SIG-M5 (cell line): ENCODE data around the gene TAOK2.

Experiments
- DNase-seq: peaks from one replicate; lab custom pipeline; 2025; lab: John Stamatoyannopoulos, UW

TAOK2 gene

DNA sequence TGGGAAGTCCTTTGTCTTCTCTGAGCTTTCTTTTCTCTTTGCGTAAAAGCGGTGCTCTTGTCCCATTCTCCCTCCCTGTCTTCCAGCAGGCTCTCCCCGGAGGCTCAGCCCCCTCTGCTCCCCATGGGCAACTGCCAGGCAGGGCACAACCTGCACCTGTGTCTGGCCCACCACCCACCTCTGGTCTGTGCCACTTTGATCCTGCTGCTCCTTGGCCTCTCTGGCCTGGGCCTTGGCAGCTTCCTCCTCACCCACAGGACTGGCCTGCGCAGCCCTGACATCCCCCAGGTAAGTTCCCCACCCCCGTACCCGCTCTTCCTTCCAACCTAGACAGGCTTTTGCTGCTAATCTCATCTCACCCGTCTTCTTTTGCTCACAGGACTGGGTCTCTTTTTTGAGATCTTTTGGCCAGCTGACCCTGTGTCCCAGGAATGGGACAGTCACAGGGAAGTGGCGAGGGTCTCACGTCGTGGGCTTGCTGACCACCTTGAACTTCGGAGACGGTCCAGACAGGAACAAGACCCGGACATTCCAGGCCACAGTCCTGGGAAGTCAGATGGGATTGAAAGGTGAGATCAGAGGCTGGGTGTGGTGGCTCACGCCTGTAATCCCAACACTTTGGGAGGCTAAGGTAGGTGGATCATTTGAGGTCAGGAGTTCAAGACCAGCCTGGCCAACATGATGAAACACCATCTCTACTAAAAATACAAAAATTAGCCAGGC lies 10.5 kb upstream of the TAOK2 start:
- no peak for DNase-seq

DNA sequence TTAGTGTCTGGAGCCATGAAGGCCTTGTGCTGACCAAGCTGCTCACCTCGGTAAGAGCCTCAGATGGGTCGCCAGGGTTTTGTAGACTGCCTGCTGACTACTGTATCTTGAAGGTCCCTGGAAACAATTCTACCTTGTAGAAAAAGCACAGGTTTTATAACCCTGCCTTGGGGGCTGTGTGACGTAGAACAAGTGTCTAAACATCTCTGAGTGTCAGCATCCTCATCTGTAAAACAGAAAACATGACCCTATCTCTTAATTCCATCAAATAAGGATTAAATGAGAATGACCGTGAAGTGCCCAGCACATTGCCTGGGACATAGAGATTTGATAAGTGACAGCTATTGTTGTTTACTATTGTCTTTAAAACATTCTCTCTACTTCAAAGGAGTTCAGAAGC lies 5.5 kb upstream of the TAOK2 start:
- no peak for DNase-seq

DNA sequence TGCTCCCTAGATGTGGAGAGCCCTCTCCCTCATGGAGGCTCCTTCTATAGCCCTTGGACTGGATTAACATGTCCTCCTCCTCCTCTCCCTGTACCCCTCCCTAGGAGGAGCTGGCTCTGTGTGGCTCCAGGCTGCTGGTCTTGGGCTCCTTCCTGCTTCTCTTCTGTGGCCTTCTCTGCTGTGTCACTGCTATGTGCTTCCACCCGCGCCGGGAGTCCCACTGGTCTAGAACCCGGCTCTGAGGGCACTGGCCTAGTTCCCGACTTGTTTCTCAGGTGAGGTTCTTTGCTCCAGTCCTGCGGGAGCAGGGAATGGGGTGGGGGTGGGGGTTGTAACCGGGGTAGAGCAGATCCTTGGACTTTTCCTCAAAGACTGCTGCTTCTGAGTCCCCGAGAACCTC lies 2.4 kb upstream of the TAOK2 start:
- no peak for DNase-seq

DNA sequence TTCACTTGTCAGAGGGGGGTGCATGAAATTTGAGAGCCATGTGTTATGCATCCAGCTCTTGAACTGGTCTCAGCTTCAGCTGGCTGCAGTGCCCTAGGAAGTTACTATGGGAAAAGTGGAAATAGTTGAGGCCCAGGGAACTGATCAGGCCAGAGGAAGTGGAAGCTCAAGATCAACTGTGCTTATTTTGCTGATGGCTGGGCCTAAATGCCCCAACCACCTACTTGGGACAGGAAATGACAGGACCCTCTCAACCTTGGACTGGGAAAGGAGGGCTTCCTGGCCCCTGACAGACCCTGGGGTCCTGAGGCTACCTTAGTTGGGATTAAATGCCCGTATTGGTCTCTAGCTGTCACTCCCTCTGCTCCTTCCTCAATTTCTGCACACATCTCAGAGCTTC lies 1.2 kb upstream of the TAOK2 start:
- DNase-seq: no peak

DNA sequence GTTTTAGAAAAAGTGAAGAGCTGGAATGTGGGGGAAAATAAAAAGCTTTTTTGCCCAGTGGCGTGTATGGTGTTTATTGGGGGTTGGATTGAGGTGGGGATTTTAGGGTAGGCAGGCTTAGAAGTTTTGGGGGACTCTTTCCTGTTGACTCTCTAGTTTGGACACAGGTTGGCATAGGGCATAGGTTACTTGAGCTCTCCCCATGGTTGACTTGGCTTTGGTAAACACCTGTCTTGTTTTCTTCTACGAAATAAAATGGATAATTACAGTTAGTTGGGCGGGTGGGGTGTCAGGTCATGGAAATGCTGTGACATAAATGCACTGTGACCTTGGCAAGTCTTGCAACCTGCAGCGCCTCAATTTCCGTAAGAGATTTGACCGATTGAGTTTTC lies 680 bp upstream of the TAOK2 start:
- no peak for DNase-seq

DNA sequence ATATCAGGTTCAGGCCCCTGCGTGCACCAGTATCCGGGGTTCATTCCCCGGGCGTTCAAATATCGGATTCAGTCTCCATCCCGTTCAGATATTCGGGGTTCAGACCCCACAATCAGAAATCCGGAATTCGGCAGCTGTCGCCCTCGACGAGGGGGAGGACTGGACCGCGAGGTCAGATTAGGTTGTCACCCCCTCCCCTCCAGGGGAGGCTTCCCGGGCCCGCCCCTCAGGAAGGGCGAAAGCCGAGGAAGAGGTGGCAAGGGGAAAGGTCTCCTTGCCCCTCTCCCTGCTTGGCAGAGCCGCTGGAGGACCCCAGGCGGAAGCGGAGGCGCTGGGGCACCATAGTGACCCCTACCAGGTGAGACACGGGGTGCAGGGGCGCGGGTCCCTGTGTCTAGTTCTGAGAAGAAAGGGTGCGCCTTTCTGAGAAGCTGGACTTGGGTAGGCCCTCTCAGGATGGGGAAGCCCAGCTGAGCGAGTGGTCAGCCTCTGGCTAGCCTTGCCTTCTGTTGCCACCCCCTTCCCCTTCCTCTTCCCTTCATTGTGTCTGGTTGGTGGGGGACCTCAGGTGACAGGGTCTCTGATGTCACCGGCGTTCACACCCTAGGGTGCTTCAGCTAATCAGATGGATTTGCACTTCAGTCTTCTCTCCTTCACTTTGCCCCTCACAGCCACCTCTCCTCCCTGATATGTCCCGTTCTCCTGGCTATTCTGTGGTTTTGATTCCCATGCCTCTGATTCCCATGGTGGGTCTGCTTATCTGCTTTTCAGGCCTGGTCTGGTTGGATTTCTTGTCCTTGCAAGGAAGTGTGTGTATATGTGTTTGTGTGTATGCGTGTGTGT lies 844 bp downstream of the TAOK2 start:
- no peak for DNase-seq

DNA sequence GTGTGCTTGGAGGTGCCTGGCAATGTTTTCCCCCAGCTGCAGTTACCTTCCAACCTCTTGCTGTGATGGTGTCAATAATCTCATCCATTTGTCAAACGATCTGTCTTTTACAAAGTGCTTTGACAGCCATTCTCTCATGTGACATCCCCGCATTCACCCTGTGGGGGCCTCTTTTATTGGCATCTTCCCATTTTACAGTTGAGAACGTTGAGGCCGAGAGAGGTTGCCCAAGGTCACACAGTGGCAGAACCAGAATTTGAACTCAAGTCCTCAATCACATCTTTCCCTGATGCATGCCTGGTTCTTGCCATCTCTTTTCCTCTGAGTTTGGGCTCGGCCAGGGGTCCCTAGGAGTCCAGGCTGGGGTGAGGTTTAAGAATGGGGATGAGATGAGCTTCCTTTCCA lies 1.5 kb downstream of the TAOK2 start:
- DNase-seq: no peak

DNA sequence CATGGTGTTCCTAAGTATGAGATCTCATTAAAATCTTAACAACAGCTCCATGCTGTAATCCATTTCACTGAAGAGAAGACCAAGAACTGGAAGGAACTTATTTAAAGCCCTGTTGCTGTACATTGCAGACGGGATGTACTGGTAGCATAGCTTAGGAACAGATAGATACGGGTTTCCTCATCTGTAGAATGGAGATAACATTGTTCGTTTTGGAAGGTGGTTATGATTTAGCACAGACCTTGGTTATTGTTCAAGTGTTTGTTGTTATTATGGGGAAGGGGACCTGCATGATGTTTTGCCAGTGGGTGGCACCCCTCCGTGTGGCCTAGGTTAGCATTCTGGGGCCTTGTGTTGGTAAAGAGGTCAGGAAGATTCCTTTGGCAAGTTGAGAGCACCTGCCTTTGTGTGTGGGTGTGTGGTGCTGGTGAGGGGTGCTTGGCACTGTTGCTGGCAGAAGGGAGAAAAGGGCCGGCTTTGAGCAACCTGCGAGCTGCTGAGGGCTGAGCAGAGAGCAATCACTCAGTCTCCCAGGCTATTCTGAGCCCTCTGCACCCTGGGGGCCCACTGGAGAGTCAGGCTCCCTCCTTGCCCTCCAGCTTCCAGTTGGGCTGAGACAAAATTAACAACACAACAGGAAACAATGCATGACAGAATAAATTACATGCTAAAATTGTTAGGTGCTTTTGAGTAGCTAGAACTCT lies 2.3 kb downstream of the TAOK2 start:
- no peak for DNase-seq

DNA sequence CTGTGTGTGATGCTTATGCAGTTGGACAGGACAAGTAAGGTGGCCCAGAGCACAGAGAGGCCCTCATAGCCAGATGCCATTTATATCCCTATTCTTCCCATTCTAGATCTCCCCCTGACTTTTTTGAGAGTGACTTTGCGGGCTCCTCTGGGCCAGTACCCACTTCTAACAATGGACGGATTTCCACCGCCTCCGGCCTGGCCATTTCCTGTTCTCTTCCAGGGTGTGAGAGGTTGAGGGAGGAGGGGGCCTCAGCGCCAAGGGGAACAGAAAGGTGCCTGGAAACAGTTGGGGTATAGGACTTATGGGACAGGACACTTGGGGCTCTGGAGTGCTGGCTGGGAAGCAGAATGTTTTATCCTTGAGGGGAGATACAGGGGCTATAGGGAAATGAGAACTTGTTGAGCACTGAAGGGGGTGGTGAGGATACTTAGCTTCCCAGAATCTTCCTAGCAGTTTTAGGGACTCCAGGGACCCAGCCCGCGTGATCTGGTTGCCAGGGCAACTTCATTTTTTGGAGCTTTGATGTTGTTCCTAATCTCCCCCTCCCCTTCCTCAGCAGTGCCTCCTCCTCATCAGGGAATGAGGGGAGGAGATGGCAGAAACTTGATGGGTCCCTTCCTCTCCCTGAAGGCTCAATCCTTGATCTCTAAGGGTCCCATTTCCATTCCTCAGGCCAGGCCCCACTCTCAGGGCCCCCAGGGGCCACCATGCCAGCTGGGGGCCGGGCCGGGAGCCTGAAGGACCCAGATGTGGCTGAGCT lies 3.6 kb downstream of the TAOK2 start:
- DNase-seq: no peak

DNA sequence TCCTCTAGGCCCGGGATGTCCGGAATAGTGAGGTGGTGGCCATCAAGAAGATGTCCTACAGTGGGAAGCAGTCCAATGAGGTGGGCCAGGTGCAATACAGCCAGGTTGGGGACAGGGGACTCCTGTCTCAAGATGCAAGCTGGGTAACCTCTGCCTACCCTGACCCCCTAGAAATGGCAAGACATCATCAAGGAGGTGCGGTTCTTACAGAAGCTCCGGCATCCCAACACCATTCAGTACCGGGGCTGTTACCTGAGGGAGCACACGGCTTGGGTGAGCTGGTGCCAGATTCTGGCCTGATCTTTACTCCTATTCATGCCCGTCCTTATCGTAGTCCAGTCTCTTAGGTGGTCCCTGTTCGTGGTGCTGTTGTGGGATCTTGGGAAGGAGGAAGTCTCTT lies 4.4 kb downstream of the TAOK2 start:
- DNase-seq: no peak

DNA sequence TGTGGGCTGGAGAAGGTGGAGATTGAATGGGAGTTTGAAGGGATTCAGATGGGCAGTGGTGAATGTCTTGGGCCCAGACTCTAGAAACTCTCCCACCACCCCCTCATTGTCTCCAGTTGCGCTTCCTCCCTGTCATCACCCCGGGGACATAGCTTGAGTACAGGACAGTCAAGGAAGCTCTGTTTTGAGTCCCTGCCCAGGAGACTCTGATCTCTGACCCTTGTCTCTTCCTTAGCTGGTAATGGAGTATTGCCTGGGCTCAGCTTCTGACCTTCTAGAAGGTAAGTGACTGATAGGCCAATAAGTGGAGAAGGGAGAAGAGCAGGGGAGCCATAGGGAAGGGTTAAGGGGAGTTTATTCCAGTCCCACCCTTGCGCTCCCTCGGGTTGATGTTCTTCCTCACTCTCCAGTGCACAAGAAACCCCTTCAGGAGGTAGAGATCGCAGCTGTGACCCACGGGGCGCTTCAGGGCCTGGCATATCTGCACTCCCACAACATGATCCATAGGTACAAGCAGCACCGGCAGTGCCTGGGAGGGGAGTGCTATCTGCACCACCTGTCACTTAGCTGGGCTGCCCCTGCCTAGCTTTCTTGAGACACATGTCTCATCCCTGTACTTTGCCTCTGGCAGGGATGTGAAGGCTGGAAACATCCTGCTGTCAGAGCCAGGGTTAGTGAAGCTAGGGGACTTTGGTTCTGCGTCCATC lies 5.0 kb downstream of the TAOK2 start:
- DNase-seq: no peak

DNA sequence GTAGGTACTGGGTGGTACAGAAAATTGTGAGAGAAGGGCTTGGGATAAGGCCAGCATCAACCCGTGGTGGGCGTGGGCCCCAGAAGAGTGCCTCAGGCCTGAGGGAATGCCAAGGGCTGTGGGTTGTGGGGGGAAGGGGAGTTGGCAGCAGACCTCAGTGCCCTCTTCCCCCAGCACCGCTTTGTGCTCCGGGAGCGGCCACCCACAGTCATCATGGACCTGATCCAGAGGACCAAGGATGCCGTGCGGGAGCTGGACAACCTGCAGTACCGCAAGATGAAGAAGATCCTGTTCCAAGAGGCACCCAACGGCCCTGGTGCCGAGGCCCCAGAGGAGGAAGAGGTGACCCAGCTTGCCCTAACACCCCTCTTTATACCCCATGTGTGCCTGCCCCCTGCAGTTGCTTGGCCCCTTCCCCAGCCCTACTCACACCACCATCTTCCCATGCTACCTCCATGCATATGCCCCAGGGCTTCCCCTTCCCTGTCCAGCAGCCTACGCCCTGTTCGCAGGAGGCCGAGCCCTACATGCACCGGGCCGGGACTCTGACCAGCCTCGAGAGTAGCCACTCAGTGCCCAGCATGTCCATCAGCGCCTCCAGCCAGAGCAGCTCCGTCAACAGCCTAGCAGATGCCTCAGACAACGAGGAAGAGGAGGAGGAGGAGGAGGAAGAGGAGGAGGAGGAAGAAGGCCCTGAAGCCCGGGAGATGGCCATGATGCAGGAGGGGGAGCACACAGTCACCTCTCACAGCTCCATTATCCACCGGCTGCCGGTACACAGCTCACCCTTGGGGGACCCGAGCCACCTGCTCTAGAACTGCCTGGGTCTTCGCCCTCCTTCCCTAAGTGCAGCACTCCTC lies 9.1 kb downstream of the TAOK2 start:
- DNase-seq: no peak

DNA sequence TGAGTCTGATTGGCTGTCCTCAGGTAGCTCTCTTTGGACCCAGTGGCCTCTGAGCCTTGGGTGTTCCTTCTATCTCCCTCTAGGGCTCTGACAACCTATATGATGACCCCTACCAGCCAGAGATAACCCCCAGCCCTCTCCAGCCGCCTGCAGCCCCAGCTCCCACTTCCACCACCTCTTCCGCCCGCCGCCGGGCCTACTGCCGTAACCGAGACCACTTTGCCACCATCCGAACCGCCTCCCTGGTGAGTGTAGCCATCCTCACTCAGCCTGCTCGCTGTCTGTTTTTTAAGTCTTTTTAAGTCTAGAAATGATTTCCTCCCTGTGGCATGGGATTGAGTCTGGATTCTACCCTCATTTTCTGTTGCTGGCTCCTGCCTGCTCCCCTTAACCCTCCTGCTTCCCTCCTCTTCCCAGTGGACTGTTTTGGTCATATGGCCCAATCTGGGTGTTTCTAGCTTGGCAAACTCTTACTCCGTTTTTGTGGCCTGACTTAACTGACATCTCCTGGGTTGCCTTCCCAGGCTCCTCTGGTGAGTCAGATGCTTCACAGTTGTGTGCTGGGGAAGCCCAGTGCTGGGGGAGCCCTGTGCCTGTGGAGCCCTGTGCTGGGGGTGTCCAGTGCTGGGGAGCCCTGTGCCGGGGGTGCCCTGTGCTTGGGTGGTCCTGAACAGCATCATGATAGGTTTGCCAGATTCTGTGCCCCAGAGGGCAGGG lies 9.9 kb downstream of the TAOK2 start:
- no peak for DNase-seq

DNA sequence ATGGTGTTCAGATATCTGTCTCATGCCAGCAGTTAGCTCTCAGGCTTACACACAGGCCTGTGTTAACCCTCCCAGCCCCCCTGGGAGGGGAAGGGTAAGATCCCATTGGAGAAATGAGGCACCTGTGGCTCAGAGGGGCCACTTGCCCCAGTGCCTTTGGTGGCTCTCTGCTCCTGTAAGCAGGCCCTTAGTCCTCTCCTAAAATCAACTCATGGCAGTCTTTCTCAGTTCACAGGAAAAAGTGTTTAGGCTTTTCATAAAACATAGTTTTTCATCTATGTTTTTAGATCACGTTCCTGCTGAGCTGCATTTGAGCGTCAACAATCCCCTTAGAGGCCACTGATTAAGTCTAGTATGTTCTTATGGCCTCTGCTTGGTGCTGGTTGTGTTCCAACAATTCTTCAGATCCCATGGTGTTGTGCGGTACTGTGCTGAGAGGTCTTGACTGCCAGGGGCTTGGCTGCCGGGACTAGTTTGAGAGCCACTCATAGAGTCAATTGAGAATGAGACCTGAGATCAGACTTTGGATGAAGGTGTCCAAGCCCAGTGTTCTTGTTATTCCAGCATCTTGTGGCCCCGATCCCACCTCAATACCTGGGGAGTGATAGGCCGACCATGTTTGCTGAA lies 10.6 kb downstream of the TAOK2 start:
- no peak for DNase-seq

DNA sequence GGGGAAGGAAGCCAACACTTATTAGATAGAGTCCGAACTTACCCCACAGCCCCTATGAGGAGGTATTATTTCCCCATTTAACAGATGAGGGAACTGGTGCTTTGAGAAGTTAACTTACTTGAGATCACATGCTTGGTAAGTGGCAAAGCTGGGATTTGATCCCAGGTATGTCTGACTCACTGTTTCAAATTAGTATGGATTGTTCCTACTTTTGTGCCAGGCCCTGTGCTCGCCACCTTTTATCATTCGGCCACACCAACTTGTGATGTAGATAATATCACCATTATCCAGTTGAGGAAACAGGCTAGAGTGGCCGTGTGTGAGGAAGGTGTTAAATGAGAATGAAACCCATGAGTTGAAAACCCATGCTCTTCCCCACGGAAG lies 11.1 kb downstream of the TAOK2 start:
- DNase-seq: no peak

DNA sequence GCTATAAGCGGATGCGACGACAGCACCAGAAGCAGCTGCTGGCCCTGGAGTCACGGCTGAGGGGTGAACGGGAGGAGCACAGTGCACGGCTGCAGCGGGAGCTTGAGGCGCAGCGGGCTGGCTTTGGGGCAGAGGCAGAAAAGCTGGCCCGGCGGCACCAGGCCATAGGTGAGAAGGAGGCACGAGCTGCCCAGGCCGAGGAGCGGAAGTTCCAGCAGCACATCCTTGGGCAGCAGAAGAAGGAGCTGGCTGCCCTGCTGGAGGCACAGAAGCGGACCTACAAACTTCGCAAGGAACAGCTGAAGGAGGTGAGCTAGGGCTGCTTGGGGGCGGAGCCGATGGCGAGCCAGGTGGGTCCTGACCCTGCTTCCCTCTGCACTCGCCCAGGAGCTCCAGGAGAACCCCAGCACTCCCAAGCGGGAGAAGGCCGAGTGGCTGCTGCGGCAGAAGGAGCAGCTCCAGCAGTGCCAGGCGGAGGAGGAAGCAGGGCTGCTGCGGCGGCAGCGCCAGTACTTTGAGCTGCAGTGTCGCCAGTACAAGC lies 11.7 kb downstream of the TAOK2 start:
- DNase-seq: no peak

DNA sequence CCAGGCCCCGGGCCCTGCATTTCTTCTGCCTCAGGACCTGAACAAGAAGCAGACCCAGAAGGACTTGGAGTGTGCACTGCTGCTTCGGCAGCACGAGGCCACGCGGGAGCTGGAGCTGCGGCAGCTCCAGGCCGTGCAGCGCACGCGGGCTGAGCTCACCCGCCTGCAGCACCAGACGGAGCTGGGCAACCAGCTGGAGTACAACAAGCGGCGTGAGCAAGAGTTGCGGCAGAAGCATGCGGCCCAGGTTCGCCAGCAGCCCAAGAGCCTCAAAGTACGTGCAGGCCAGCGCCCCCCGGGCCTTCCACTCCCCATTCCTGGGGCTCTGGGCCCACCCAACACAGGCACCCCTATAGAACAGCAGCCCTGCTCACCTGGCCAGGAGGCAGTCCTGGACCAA lies 12.6 kb downstream of the TAOK2 start:
- no peak for DNase-seq

DNA sequence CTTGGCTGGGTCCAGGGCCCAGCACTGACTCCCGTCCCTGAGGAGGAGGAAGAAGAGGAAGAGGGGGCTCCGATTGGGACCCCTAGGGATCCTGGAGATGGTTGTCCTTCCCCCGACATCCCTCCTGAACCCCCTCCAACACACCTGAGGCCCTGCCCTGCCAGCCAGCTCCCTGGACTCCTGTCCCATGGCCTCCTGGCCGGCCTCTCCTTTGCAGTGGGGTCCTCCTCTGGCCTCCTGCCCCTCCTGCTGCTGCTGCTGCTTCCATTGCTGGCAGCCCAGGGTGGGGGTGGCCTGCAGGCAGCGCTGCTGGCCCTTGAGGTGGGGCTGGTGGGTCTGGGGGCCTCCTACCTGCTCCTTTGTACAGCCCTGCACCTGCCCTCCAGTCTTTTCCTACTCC lies 13.3 kb downstream of the TAOK2 start:
- no peak for DNase-seq

DNA sequence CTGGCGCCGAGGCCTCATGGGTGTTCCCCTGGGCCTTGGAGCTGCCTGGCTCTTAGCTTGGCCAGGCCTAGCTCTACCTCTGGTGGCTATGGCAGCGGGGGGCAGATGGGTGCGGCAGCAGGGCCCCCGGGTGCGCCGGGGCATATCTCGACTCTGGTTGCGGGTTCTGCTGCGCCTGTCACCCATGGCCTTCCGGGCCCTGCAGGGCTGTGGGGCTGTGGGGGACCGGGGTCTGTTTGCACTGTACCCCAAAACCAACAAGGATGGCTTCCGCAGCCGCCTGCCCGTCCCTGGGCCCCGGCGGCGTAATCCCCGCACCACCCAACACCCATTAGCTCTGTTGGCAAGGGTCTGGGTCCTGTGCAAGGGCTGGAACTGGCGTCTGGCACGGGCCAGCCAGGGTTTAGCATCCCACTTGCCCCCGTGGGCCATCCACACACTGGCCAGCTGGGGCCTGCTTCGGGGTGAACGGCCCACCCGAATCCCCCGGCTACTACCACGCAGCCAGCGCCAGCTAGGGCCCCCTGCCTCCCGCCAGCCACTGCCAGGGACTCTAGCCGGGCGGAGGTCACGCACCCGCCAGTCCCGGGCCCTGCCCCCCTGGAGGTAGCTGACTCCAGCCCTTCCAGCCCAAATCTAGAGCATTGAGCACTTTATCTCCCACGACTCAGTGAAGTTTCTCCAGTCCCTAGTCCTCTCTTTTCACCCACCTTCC lies 13.9 kb downstream of the TAOK2 start:
- DNase-seq: no peak
